Neutrophil (primary cell): ENCODE results near the gene EYS.

Experiments used
- H3K27ac ChIP-seq: fragments of 200-600 bp; sonication (generic); 2 replicates; pipeline ENCODE4 v1.5.1; 2016; ENCODE audit warnings: mild to moderate bottlenecking, moderate library complexity
- H3K27me3 ChIP-seq: fragments of 200-600 bp; sonication (generic); 2 replicates; pipeline ENCODE4 v1.6.0; 2016; ENCODE audit warnings: mild to moderate bottlenecking
- H3K36me3 ChIP-seq: fragments of 200-600 bp; sonication (generic); 2 replicates; pipeline ENCODE4 v1.5.1; 2017
- H3K4me1 ChIP-seq, 2 experiments: fragments of 200-600 bp in 1 of 2; sonication (generic) in 1 of 2; 1 replicate in 1 of 2; 2 replicates in 1 of 2; pipeline versions ENCODE4 v1.5.1 to v1.6.1; 2013 to 2016; ENCODE audit warnings: low read depth in 1 of 2, low read length in 1 of 2, mild to moderate bottlenecking in 1 of 2, moderate library complexity in 1 of 2; ENCODE audit not compliant: control insufficient read depth in 1 of 2, insufficient read depth in 1 of 2
- H3K4me3 ChIP-seq, 2 experiments: fragments of 200-600 bp in 1 of 2; sonication (generic) in 1 of 2; 1 replicate in 1 of 2; 2 replicates in 1 of 2; pipeline ENCODE4 v1.5.1; 2013 to 2016; ENCODE audit warnings: low read depth in 1 of 2, low read length in 1 of 2, mild to moderate bottlenecking in 1 of 2, moderate library complexity in 1 of 2
- H3K9me3 ChIP-seq: fragments of 200-600 bp; sonication (generic); 2 replicates; pipeline ENCODE4 v1.5.1; 2016
- TF ChIP-seq, protein P1 (sequence below): fragments of 200-600 bp; sonication (generic); IDR thresholded peaks from 2 replicates; pipeline ENCODE4 v1.5.1; 2016; ENCODE audit warnings: antibody characterized with exemption

Gene EYS

DNA sequence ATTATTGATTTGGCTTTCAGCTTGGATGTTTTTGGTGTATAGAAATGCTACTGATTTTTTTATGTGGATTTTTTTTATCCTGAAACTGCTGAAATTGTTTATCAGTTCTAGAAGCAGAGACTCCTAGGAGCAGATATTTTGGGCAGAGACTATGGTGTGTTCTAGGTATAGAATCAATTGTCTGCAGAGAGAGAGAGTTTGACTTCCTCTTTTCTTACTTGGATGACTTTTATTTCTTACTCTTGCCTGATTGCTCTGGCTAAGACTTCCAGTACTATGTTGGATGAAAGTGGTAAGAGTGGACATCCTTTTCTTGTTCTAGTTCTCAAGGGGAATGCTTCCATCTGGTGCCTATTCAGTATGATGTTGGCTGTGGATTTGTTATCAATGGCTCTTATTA, 1700.8 kb downstream of the EYS start:
- no peak overlapping the region for H3K4me3 ChIP-seq
- TF ChIP-seq, protein P1, sequence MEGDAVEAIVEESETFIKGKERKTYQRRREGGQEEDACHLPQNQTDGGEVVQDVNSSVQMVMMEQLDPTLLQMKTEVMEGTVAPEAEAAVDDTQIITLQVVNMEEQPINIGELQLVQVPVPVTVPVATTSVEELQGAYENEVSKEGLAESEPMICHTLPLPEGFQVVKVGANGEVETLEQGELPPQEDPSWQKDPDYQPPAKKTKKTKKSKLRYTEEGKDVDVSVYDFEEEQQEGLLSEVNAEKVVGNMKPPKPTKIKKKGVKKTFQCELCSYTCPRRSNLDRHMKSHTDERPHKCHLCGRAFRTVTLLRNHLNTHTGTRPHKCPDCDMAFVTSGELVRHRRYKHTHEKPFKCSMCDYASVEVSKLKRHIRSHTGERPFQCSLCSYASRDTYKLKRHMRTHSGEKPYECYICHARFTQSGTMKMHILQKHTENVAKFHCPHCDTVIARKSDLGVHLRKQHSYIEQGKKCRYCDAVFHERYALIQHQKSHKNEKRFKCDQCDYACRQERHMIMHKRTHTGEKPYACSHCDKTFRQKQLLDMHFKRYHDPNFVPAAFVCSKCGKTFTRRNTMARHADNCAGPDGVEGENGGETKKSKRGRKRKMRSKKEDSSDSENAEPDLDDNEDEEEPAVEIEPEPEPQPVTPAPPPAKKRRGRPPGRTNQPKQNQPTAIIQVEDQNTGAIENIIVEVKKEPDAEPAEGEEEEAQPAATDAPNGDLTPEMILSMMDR: no peak

DNA sequence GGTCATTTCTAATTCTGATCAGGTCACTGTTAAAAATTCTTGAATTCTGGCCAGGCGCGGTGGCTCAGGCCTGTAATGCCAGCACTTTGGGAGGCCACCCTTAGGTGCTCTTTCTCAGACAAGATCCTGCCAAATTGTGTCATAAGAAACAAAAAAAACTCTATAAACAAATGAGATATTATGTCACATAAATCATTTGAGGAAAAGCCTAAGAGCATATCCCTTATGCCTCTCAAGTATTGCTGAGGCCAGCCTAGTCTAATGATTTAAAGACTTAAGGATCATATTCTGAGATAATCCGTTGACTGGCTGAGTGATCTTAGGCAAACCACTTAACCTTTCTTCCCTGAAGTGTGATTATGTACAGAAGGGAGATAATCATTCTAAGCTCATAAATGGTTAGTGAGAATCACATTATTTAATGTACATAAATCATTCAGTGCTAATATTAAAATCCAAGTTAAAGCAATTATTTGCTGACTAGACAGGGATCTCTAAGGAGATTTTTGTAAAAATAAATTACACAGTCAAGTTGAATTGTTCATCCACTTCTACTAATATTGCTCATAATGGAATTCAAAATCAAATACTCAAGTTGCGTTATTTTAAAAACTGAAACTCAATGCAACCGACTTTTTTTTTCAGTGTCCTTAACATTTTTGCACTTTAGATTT, 1706.1 kb downstream of the EYS start:
- Histone ChIP-seq H3K4me3 (no peak overlapping the region), H3K27me3 (no peaks in the 10 kb centered on the region), H3K9me3 (no peaks in the 10 kb centered on the region), H3K27ac (no peak overlapping the region), H3K4me1 (no peaks in the 10 kb centered on the region), H3K36me3 (no peaks in the 10 kb centered on the region)
- TF ChIP-seq, protein P1: no peak

More for the DNA sequence above, 1700.8 kb downstream of the EYS start:
- Histone ChIP-seq H3K36me3 (no peaks in the 10 kb centered on the region), H3K27ac (no peak overlapping the region), H3K9me3 (no peaks in the 10 kb centered on the region), H3K4me1 (no peaks in the 10 kb centered on the region), H3K27me3 (no peaks in the 10 kb centered on the region)

DNA sequence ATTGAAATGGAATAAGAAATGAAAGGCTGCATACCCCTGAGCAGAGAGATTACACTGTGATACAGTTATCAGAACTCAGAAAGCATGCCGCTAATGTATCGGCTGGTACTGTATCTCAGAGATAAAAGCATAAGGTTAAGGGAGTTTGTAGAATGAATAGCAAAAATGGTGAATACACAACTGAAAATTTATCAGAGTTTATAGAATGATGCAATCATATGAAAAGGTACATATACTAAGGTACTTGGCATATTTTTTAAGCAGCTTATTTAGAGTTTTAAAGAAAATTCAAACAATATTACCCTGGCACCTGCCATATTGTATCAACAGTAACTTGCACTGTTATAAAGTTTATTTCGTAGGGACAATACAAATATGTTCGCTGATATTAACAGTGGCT, 1707.4 kb downstream of the EYS start:
- Histone ChIP-seq H3K36me3 (no peaks in the 10 kb centered on the region), H3K9me3 (no peaks in the 10 kb centered on the region), H3K27me3 (no peaks in the 10 kb centered on the region), H3K4me3 (no peak overlapping the region), H3K27ac (no peak overlapping the region), H3K4me1 (no peaks in the 10 kb centered on the region)
- TF ChIP-seq, protein P1: no peak

DNA sequence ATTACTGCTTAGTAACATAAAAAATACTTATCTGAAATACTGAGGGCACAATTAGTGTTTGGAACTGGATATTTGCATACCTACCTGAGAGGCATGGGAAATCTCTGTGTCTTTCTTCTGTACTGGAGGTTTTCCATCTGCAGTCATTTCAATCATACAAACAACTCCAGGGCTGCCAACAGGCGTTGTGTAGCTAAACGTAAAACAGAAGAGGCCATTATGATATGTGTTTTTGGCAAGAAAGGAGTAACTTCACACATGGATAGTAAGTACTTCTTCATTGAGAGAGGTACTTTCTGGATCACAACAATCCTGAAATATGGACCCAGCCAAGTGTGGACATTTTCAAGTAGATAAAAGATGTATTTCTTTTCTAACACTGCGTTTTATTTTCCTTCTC, 1708.0 kb downstream of the EYS start:
- Histone ChIP-seq H3K27ac (no peak overlapping the region), H3K9me3 (no peaks in the 10 kb centered on the region), H3K4me1 (no peaks in the 10 kb centered on the region), H3K4me3 (no peak overlapping the region), H3K36me3 (no peaks in the 10 kb centered on the region), H3K27me3 (no peaks in the 10 kb centered on the region)
- TF ChIP-seq, protein P1: no peak

DNA sequence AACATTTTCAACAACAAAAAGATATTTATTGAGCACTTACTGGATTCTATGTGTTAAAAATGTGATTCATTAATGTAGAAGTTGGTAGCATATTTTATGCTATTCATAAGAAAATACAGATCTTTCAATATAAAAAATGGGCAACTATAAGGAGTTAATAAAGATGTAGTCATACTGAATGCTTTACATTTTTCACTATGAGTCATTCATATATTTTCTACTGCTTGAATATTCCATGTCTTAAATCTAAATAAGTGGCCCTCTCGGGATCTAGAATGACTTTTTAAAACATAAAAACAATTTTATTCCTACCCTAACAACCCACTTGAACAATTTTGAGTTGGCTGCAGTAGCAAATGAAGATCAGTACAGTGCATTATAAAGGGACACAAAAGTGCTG, 1709.3 kb downstream of the EYS start:
- H3K4me3 ChIP-seq: no peak overlapping the region
- H3K4me1 ChIP-seq: no peaks in the 10 kb centered on the region
- H3K27me3 ChIP-seq: no peaks in the 10 kb centered on the region
- H3K9me3 ChIP-seq: no peaks in the 10 kb centered on the region
- no peaks in the 10 kb centered on the region for H3K36me3 ChIP-seq
- TF ChIP-seq, protein P1: no peak
- H3K27ac ChIP-seq: no peak overlapping the region
